LNCAP (cell line): ENCODE data around the gene KRTAP9-2.
"Not testable (repeated sequence)": the region's sequence is repeated elsewhere in the genome, so short reads cannot be mapped to it uniquely, and the experiment has no call there.

Experiments
- TF ChIP-seq, protein P1 (sequence below): fragments of 450-650 bp; IDR thresholded peaks from 2 replicates; pipeline ENCODE4 v1.5.1; 2017; ENCODE audit warnings: mild to moderate bottlenecking

The KRTAP9-2 gene

DNA sequence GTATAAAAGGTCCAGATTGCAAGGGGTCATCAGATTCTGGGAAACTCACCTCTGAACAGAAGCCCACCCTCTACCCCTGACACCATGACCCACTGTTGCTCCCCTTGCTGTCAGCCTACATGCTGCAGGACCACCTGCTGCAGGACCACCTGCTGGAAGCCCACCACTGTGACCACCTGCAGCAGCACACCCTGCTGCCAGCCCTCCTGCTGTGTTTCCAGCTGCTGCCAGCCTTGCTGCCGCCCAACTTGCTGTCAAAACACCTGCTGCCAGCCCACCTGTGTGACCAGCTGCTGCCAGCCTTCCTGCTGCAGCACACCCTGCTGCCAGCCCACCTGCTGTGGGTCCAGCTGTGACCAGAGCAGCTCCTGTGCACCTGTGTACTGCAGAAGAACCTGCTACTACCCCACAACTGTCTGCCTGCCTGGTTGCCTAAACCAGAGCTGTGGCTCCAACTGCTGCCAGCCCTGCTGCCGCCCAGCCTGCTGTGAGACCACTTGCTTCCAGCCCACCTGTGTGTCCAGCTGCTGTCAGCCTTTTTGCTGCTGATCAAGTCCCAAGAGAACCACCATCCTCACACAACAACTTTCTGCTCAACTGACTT, 23.3 kb downstream of the KRTAP9-2 start, which contains the start of gene KRTAP9-4:
Gene KRTAP9-4, plus strand, starts transcription at position 51 of the 604 bp plus-strand sequence. Its CDS starts 34 bp downstream, at position 85.
- TF ChIP-seq, protein P1, sequence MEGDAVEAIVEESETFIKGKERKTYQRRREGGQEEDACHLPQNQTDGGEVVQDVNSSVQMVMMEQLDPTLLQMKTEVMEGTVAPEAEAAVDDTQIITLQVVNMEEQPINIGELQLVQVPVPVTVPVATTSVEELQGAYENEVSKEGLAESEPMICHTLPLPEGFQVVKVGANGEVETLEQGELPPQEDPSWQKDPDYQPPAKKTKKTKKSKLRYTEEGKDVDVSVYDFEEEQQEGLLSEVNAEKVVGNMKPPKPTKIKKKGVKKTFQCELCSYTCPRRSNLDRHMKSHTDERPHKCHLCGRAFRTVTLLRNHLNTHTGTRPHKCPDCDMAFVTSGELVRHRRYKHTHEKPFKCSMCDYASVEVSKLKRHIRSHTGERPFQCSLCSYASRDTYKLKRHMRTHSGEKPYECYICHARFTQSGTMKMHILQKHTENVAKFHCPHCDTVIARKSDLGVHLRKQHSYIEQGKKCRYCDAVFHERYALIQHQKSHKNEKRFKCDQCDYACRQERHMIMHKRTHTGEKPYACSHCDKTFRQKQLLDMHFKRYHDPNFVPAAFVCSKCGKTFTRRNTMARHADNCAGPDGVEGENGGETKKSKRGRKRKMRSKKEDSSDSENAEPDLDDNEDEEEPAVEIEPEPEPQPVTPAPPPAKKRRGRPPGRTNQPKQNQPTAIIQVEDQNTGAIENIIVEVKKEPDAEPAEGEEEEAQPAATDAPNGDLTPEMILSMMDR, result not testable (repeated sequence)

DNA sequence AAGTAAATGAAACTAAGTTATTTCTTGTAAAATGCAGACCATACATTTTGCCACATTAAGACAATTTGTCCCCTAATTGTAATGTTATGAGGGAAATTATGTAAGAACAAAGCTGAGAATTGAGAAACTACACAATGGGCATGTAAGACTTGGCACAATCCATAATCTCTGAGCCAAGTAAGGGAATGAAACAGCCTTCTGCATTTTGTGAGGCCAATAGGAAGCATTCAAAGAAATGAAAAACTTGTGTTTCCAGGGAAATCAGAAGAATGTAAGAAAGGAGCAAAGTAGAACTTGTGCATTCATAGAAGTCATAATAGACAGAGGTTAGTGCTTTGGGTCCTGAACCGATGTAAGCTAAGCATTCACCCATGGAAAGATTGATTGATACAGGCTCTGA, 24.8 kb downstream of the KRTAP9-2 start:
- TF ChIP-seq, protein P1, result no peak

DNA sequence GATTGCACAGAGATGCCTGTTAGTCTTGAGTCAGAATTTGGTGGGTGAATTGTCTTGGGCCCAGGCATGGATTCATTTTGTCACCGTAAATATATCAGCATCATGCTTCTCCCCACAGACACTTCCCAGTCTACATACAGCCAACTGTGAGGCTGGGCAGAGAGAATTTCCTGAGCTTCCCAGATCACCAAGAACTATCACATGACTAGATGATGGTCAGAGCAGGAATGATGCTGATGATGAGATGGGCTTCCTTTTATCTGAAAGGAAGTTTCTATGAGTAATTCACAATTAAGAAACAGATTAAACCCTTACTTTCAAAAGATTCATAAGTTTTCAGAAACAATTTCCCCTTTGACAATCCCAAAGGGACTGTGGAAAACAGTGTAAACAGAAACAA, 28.4 kb downstream of the KRTAP9-2 start:
- TF ChIP-seq, protein P1, result no peak

DNA sequence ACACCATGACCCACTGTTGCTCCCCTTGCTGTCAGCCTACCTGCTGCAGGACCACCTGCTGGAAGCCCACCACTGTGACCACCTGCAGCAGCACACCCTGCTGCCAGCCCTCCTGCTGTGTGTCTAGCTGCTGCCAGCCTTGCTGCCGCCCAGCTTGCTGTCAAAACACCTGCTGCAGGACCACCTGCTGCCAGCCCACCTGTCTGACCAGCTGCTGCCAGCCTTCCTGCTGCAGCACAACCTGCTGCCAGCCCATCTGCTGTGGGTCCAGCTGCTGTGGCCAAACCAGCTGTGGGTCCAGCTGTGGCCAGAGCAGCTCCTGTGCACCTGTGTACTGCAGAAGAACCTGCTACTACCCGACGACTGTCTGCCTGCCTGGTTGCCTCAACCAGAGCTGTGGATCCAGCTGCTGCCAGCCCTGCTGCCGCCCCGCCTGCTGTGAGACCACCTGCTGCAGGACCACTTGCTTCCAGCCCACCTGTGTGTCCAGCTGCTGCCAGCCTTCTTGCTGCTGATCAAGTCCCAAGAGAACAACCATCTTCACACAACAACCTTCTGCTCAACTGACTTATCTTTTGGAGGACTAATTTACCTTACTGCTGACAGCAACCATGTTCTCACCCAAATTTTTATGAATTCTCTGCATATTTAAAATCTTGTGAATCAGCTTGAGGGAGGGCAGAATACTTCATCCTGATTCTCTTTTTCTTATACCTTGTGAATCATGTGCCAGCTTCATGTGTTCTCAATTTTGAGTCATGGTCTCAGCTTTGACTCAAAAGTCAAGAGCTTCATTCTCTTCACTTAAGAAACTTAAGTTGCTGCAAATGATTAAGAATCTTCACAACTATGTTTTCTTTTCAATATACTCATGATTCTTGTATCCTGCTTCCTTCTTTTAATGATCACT, 29.2 kb downstream of the KRTAP9-2 start, which contains the start of gene KRTAP9-9:
Gene KRTAP9-9, plus strand, starts transcription at position 4 of the 910 bp plus-strand sequence.
- TF ChIP-seq, protein P1, result not testable (repeated sequence)

DNA sequence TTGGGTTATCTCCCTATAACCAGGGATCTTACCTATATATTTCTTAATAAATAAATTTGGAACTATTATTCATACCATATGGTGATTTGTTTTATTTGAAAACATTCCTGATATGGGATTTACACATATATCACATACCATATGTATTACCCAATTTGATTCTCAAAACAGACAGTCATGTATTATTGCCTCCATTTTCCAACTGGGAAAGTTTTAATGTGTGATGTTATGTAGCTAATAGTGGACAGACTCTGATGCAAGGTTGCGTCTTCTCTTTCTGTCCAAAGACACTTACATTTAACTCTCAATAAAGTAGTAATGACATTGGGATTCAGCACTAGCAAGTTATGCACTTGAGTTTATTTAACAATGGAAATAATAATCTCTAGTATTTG, 29.8 kb downstream of the KRTAP9-2 start:
- TF ChIP-seq, protein P1, result no peak

GRCh38 chr17:41258406-41258805, 32.0 kb downstream of the KRTAP9-2 start:
- TF ChIP-seq, protein P1, result no peak

- TF ChIP-seq, protein P1, result no peak
These were observed 36.8 kb downstream of the KRTAP9-2 start for GRCh38 chr17:41263212-41263611.
